ENCODE measurements around the gene NR2F2. TPM values are rescaled to one million over a fixed set of nuclear protein-coding genes. Genes with fewer than 3 reads are reported as not detected.

The NR2F2 gene
- total and polyA plus RNA-seq, 2 experiments from 2014 or later, result 0.16 TPM; not detected in 1

- H3K4me2 ChIP-seq, result peak overlapping the region; percentile 77
- Mint-ChIP-seq H3K27me3 (ENCODE audit: insufficient read depth, low read depth, poor library complexity) (peaks cover 92% of the 10 kb centered on the region), H3K9me3 (no peaks in the 10 kb centered on the region; the same call in 2 of the 3 replicates), H3K4me3 (peak overlapping the region; percentile 70), H3K36me3 (ENCODE audit: low read depth) (no peaks in the 10 kb centered on the region), H3K4me1 (peaks cover 53% of the 10 kb centered on the region), H3K27ac (no peak overlapping the region)
- H3F3A ChIP-seq (replicated peaks; ENCODE audit: low read depth), result peaks cover 52% of the 10 kb centered on the region
- no peak overlapping the region; the same call in 1 of the 2 replicates for H2AFZ ChIP-seq
- H4K20me1 ChIP-seq (replicated peaks; ENCODE audit: insufficient read depth), result peaks cover 21% of the 10 kb centered on the region; the same call in 1 of the 2 replicates
- H3K27me3 ChIP-seq (ENCODE audit: insufficient read depth), result peaks cover 95% of the 10 kb centered on the region
- H3K27ac ChIP-seq (ENCODE audit: low read depth), result no peak overlapping the region
- H3K79me2 ChIP-seq (replicated peaks; ENCODE audit: insufficient read depth), result no peaks in the 10 kb centered on the region
- H3K36me3 ChIP-seq (ENCODE audit: insufficient read depth), result no peaks in the 10 kb centered on the region
- peak overlapping the region; percentile 54 for H3K4me3 ChIP-seq
- ATAC-seq (peak; percentile 13), DNase-seq (ENCODE audit: low spot score) (peak; percentile 69)
- peaks cover 74% of the 10 kb centered on the region for H3K4me1 ChIP-seq (ENCODE audit: insufficient read depth)
- no peaks in the 10 kb centered on the region for H3K9me2 ChIP-seq (ENCODE audit: insufficient read depth)
- no peak for TF ChIP-seq JUNB (IDR thresholded peaks at IDR 0.05; ENCODE audit: unreplicated experiment)
- peak; percentile 76 for TF ChIP-seq EZH2phosphoT487 (IDR thresholded peaks at IDR 0.05; ENCODE audit: unreplicated experiment)
- TF ChIP-seq EZH2 (IDR thresholded peaks at IDR 0.05; ENCODE audit: low read depth, unreplicated experiment), result peak; percentile 85
These were observed 4.0 kb upstream of the NR2F2 start for GRCh38 chr15:96326328-96327154.

DNA sequence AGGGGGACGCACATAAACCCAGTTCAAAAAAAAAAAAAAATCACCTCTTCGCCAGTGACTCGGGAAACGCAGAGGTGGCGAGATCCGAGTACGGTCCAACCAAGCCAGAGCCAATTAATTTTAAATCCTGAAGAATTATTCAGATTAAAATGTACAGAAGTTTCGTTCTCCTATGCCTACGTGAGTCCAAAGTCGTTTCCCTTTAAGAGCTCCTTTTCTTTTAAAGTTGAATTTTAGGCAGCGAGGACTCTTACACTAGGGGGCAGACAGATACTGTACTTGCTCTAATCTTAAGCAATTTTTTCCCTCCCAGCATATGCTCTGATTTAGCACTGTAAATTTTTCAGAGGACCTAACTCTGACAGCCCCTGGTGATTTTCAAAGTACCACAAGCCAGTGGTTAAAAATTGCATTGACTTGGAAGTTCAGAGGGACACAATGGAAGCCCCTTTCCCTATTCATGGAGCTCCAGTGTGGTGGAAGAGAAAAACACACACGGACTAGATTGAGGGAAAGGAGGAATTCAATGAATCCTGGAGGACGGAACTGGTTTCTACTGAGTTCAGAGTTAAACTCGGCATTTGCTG, 3.3 kb upstream of the NR2F2 start:
- Mint-ChIP-seq H3K36me3 (ENCODE audit: low read depth) (no peaks in the 10 kb centered on the region), H3K27ac (no peak overlapping the region), H3K9me3 (no peaks in the 10 kb centered on the region; the same call in 2 of the 3 replicates), H3K27me3 (ENCODE audit: insufficient read depth, low read depth, poor library complexity) (peaks cover 91% of the 10 kb centered on the region), H3K4me1 (peaks cover 54% of the 10 kb centered on the region), H3K4me3 (peak overlapping the region; percentile 70)
- no peaks in the 10 kb centered on the region for H3K79me2 ChIP-seq (replicated peaks; ENCODE audit: insufficient read depth)
- H3K9me2 ChIP-seq (ENCODE audit: insufficient read depth), result no peaks in the 10 kb centered on the region
- peak; percentile 75 for DNase-seq (ENCODE audit: low spot score)
- peaks cover 21% of the 10 kb centered on the region; the same call in 1 of the 2 replicates for H4K20me1 ChIP-seq (replicated peaks; ENCODE audit: insufficient read depth)
- H2AFZ ChIP-seq, result no peak overlapping the region
- TF ChIP-seq CREB1 (CRISPR knock-in tag; IDR thresholded peaks at IDR 0.05; ENCODE audit: low read depth) (no peak), JUNB (IDR thresholded peaks at IDR 0.05; ENCODE audit: unreplicated experiment) (no peak), POLR2AphosphoS5 (IDR thresholded peaks at IDR 0.05; ENCODE audit: low read depth) (no peak), CTCF (conservative IDR thresholded peaks at IDR 0.05; ENCODE audit: low read depth in 2 of 2) (peak; percentile 56 to 77), ZNF331 (CRISPR knock-in tag; IDR thresholded peaks at IDR 0.05; ENCODE audit: low read depth) (no peak)
- H3K4me3 ChIP-seq, result peak overlapping the region; percentile 54
- H3K36me3 ChIP-seq (ENCODE audit: insufficient read depth), result no peaks in the 10 kb centered on the region
- H3K4me2 ChIP-seq, result peak overlapping the region; percentile 77
- H3K27me3 ChIP-seq (ENCODE audit: insufficient read depth), result peaks cover 95% of the 10 kb centered on the region
- peaks cover 51% of the 10 kb centered on the region for H3F3A ChIP-seq (replicated peaks; ENCODE audit: low read depth)
- peaks cover 74% of the 10 kb centered on the region for H3K4me1 ChIP-seq (ENCODE audit: insufficient read depth)
- H3K27ac ChIP-seq (ENCODE audit: low read depth), result no peak overlapping the region
- peak; percentile 3 for ATAC-seq
